Left renal cortex interstitium (tissue), 4 donors: ENCODE data around the gene FAM151A. TPM values are rescaled to one million over a fixed set of nuclear protein-coding genes. Genes with fewer than 3 reads are reported as not detected.

ENCODE experiments used
- DNase-seq, 4 donors: peaks; one replicate each; pipeline ENCODE4 v3.0.0-alpha.2; 2013; ENCODE audit warnings: low read depth in 4 of 4, low spot score in 2 of 4, missing footprints in 1 of 4
- polyA plus RNA-seq, 4 donors: library from polyadenylated mRNA; unstranded; fragments of 120-200 nt; gene quantifications; one replicate each; pipeline ENCODE4 v1.2.1, GENCODE V29; 2013; ENCODE audit not compliant: insufficient read length in 4 of 4

FAM151A gene
- polyA plus RNA-seq, 4 donors: 23.0 to 38.9 (median 28.4) TPM

DNA sequence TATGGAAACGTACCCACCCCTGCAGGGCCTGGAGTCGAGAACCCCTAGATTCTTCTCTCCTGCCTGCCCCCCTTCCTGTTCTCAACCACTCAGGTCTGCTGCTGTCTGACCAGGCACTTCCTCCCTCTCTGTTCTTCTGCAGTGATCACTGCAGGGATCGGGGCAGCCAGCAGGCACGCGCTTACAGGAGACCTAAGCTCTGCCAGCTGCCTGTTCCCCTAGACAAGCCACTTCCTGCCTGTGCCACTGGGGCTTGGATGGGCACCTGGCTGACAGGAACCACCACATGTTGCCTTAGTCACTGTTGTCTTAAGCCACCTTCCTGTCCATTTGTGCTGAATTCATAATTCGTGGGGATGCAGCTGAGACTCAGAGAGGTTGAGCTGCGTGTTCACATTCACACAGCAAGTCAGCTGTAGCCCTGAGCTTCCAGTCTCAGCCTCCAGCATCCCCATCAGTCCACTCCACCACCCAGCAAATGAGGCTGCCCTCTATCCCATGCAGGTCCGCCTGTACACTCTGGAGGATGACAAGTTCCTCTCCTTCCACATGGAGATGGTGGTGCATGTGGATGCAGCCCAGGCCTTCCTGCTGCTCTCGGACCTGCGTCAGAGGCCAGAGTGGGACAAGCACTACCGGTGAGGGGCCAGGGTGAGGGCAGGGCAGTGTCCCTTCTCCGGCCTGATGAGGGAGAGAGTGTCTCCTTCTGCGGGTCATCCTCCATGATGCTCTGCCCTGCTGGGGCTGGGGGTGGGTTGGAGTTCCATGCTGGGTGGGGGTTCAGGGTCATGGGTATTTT is 18.6 kb downstream of the FAM151A start:
- no peak for DNase-seq

GRCh38 chr1:54604051-54604450 is 19.3 kb downstream of the FAM151A start:
- DNase-seq: no peak

DNA sequence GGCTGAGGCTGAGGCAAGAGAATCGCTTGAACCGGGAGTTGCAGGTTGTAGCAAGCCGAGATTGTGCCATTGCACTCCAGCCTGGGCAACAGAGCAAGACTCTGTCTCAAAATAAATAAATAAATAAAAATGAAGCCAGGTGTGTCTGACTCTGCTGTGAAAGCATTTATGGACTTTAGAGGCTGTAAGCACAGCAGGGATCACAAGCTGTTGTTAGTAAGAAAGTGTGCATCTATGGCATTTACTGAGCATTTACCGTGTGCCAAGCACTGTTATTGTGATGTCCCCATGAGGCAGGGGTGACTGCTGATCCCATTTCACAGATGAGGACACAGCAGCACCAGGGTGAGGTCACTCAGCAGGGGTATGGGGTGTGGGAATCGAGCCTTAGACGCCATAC is 20.1 kb downstream of the FAM151A start:
- no peak for DNase-seq

DNA sequence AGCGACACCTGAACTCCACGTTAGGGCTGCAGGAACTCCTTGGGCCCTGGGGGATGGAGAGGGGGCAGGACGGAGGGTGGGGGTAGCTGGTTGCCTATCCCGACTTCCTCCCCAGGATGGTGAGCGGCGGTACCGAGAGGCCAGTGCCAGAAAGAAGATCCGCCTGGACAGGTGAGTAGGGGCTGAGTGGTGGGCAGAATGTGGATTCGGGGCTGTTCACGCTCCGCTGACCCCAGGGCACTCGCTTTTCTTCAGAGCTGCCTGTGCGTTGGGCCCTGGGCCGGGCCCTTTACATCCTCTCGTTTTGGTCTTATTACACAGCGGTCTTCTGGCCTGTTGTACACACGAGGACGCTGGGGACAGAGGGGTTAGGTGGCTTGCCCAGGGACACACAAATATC is 20.8 kb downstream of the FAM151A start:
- no peak for DNase-seq

DNA sequence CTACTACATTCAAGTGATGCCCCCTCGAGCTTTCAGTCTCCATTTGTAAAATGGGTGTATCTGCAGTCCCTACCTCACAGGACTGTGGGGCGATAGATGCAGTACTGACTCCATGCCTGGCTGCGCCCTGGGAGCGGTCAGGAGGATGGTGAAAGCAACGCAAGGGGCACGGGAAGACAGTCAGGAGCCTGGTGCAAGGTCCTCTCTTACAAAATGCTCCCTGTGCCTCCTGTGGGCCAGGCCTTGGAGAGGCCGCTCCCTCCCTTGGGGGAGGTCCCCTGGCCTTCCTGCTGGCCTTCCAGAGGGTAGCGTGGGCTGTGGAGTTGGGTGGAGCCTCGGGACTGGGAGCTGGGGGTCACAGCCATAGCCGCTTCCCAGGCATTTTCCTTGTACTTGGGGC is 21.6 kb downstream of the FAM151A start:
- DNase-seq: no peak

DNA sequence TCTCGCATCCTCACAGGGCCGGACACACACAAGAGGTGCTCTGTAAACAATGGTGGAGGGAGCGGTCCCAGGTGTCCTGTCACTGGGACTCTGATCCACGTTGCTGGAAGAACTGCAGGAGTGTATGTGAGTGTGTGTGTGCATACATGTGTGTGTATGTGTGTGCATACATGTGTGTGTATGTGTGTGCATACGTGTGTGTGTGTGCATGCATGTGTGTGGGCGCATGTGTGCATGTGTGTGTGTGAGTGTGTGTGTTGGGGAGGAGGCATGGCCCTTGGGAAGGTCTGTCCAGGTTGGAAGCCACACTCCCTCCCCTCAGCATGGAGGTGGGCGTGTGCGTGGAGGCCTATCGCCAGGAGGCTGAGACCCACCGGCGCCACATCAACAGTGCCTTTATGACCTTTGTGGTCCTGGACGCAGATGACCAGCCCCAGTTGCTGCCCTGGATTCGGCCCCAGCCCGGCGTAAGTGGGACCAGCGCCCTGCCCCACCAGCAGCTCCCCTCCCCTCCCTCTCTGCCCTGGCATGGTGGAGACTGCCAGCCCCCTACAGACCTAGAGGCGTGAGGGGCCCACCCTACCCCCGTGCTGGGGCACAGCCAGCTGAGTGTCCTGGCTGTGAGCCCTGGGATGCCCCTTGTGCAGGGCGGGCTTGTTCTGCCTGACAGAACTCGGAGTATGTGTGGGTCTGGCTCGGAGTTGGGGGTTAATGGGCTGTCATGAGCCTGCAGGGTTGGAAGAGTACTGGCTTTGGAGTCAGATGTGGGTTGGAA is 22.2 kb downstream of the FAM151A start:
- DNase-seq: peak in 1 of 4 donors; percentile 39

DNA sequence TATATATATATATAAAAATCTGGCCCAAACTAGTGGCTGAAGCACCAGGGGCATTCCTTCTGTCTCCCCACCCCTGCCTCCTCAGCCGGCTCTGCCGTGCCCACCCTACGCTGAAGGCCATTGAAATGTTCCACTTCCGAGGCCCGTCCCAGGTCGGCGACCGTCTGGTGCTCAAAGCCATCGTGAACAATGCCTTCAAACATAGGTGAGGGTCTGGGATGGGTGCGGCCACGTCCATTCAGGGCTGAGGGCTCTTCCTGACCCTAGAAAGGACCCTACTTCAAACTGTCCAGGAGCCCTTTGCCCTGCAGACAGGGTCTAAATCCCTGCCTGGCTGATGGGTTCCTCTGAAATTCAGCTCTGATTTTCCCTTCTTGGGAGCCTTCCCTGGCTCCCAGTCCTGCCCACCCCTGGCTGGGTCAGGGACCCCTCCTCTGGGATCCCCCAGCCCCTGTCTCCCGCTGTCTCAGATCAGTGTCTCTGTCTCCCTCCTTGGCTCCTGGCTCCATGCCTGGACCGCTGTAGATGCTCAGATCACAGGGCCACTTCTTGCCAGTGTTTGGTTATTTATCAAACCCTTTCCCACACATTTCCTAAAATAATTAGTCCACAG is 24.0 kb downstream of the FAM151A start:
- DNase-seq: no peak

DNA sequence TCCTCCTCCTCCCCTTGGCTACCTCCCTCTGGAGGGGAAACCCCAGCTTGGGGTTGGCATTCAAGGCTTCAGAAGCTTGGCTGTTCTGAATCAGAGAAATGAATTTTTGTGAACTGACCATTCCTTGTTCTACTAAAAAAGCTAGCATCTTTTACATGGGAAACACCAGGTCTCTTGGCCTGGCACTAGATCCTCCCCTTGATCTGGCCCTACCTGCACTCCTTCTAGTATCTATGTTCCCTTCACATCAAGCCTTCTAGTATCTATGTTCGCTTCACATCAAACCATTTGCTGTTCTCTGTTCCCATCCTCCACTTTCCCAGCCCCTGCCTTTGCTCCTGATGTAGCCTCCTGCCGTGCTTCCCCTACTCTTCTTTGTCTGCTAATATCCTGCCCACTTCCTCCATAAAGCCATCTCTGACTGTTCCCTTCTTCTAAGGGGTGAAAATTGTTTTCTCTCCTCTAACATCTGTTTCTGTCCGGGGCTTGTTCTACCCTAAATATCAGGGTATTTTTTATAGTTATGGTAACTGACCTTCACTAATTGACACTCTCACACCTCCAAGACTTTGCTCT is 25.8 kb downstream of the FAM151A start:
- no peak for DNase-seq

GRCh38 chr1:54596756-54597155 is 26.6 kb downstream of the FAM151A start:
- no peak for DNase-seq

- no peak for DNase-seq
Measured at GRCh38 chr1:54595956-54596498, 27.3 kb downstream of the FAM151A start.

DNA sequence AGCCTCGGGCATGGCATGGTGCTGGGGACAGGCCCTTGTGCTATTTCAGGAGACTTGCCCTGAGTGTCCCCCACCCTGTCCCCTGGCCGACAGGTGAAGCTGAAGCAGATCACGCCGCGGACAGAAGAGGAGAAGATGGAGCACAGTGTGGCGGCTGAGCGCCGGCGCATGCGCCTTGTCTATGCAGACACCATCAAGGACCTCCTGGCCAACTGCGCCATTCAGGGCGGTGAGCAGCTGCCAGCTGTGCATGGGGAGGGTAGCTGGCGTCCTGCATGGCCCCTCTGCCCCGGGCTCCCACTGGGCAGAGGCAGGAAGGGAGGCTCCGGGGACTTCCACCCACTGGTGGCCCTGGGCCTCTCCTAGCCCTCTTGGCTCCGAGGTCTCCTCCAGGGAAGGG is 28.9 kb downstream of the FAM151A start:
- DNase-seq: no peak

DNA sequence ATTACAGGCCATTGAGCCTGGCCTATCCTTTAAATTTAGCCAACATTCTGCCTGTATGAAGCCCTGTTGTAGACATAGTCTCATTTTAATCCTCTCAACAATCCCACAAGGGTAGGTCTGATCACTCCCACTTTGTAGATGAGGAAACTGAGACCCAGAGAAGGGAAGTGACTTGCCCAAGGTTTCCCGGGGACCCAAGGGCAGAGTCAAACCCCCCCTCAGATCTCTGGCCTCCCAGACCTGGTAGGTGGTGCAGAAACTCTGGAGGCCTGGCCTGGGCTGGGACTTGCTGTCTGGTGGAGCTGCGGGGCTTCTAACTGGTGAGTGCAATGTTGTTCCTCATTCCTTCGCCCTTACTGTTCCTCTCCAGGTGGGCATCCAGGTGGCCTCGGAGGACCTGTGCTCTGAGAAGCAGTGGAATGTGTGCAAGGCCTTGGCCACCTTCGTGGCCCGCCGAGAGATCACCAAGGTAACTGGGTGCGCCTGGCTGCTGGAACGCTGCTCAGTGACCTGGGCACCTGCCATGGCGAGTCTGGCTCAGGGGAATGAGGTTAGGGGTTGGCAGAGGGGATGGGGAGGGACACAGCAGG is 29.7 kb downstream of the FAM151A start:
- no peak for DNase-seq

DNA sequence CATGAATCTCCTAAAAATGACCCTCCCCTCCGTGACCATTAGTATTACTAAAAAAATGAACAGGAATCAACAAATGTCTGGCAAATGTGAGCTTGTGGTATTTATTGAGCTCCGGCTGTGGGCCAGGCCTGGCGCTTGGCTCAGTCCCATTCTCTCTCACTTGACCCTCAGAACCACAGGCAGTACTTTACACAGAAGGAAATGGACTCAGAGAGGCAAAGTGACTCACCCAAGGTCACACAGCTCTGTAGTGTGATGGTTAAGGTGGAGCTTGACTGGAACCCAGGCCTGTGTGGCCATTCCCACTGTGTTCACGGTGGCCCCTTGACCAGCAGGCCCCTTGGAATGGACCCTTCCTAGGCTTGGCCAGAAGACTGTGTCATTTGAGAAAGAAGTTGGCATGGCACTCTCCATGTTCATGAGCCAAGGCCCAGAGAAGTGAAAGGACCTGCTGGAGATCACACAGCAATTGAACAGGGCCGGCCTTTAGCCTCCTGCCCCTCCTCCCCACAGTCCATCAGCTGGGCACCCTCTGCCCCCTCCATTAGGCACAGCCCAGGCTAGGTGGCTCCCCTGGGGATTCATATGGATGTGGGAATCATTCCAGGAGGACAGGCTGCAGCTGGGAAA is 32.1 kb downstream of the FAM151A start:
- no peak for DNase-seq

DNA sequence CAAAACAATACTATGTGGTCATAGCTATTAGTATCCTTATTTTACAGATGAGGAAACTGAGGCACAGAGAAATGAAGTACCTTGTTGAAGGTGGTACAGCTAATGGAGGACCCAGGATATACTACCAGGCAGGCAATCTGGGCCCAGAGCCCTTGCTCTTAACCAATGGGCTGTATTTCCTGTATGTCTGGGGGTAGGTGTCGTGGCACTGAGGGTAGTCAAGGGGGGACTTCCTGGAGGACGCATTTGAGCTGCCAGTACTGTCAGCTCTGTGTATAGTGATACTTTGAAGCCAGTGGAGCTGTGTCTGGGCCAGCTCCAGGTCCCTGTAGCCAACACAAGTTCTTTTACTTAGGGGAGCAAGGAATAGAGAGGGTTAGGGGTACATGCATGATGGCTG is 34.9 kb downstream of the FAM151A start:
- no peak for DNase-seq

GRCh38 chr1:54585181-54586066 is 37.9 kb downstream of the FAM151A start:
- DNase-seq: no peak

DNA sequence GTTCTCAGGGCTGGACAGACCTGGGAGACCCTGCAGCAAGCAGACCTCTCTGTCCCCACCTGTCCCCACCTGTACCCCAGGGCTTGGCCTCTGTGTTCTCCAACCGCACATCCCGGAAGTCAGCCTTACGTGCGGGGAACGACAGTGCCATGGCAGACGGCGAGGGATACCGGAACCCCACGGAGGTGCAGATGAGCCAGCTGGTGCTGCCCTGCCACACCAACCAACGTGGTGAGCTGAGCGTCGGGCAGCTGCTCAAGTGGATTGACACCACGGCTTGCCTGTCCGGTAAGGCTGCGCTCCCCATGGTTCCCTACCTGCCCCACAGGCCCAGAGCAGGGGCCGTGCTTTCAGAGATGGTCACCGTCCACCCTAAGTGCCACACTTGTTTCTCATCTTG is 38.8 kb downstream of the FAM151A start:
- DNase-seq: no peak

GRCh38 chr1:54583871-54584270 is 39.5 kb downstream of the FAM151A start:
- DNase-seq: no peak

GRCh38 chr1:54583307-54583686 is 40.0 kb downstream of the FAM151A start:
- no peak for DNase-seq
